Stimulated activated CD8-positive, alpha-beta memory T cell treated with anti-CD3 and anti-CD28 coated beads, Interleukin-12 subunit alpha, Interleukin-12 subunit beta, amount 100 ng/mL, for 24 hours (primary cell): ENCODE data around the gene WDR1.

Experiments used
- DNase-seq: peaks from one replicate; pipeline ENCODE4 v3.0.0-alpha.2; 2020; ENCODE audit errors: extremely low read depth

Gene WDR1

GRCh38 chr4:10041036-10041435 is 75.6 kb downstream of the WDR1 start:
- no peak for DNase-seq

GRCh38 chr4:10040049-10040892 is 76.3 kb downstream of the WDR1 start:
- DNase-seq = no peak

DNA sequence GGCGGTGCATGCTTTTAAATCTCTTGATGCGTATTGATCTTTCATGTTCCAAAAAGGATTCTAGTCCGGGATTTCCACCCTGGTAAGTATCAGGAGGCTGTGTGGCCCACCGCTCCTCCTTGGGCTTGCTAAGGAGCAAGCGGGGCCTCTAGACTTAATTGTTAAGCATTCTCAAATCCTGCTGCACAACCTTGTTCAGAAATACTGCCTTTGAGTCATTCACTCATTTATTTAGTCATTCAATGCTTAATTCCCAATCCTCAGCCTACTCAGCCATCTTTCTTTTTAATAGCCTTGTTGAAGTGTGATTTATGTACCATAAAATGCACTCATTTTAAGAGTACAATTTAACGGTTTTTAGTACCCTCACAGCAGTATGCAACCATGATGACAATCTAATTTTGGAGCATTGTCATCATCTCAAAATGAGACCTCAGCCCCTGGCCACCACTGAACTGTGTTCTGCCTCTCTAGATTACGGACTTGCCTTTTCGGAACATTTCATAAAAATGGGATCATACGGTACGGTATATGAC is 79.7 kb downstream of the WDR1 start:
- DNase-seq = no peak

DNA sequence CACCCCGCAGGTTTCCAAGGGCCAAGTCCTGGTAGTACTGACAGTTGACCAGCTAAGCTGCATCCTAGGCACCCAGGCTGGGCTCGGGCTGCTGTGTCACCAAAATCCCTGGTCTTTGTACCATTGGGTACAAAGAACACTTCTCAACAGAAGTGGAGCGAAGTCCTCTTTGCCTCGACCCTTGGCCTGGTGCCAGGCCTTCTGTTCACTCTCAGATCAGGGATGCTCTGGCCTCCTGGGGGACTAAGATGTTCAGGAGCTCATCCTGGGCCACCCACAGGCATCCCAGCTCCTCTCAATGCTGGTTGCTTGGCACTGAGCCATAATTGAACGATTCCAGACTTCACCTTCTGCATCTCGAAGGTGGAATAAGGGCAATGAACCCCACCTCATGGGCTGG is 81.5 kb downstream of the WDR1 start:
- DNase-seq = no peak

DNA sequence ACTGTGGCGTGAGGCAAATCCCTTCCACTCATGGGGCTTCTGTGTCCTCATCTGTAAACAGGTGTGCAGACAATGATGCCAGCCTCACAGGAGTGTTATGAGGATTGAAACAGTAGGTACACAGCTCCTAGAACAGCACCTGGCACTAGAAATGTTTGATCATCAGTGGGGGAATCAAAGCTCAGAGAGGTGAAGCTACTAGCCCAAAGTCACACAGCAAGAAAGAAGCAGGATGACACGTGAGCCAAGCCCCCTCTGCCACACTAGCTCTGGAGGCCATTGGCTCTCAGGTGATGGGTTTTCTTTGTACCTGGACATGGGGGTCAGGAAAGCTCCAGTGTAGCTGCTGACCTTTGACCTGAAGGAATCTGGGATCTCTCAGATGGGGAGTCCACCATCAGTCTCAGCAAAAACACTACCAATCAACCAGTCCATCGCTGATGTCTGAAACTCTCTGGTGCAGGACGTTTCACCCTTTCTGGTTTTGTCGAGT is 81.9 kb downstream of the WDR1 start:
- DNase-seq = no peak

DNA sequence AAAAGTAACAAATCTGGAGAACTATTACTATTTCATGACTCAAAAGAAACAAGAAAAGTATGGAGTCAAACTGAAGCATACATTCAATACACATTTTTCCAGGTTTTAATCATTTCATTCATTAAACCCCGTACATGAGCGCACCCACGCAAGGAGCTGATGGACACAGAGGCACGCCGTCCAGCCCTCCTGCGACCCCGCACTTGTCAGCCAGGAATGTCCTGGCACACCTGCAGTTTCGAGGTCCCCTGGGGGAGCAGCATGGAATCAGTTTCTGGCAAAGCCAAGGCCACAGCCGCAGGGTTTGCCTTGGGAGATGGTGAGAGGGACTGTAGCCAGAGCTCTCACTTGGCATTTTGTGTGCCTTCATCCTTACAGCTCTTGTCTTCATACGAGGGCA is 82.5 kb downstream of the WDR1 start:
- no peak for DNase-seq

GRCh38 chr4:10033191-10033881 is 83.3 kb downstream of the WDR1 start:
- DNase-seq = no peak

GRCh38 chr4:10032625-10033024 is 84.0 kb downstream of the WDR1 start:
- DNase-seq = no peak

DNA sequence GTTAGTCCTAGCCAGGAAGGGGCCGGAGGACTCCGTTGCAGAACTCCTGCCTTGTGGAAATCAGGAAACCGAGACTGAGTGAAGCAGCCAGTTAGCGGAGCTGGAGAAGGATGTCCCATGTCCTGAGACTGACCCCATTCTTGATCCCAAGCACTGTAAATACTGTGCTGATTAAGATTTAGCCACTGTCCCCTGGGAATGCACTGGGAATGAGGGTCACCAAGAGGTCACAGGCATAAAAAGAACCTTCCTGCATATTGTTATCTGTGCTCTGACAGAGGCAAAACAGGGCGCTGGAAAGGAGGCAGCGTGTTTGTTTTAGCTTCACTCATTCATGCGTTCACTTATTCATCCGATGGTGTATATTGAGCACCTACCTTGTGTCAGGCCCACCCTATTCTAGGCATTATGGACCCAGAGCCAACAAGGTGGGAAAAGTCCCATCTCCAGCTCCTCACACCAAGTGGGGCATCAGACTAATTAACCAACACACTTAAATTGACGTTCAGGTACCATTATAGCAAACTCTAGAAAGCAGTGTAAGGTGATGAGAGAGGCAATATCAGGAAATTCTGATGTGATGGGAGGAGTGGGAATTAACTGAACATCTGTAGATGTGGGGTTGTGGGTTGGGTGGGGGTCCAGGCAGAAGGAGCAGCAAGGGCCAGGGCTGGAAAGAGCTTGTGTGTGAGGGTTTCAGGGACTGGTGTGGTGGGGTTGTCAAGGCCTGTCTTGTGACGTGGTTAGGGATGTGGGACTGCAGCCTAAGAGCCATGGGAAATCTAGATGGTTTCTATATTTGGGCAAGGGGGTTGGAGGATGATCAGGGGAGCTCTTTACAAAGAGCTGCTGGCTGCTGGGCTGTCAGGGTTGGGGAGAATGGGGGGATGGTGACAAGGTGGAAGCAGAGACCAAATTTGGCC is 84.7 kb downstream of the WDR1 start:
- DNase-seq = no peak

DNA sequence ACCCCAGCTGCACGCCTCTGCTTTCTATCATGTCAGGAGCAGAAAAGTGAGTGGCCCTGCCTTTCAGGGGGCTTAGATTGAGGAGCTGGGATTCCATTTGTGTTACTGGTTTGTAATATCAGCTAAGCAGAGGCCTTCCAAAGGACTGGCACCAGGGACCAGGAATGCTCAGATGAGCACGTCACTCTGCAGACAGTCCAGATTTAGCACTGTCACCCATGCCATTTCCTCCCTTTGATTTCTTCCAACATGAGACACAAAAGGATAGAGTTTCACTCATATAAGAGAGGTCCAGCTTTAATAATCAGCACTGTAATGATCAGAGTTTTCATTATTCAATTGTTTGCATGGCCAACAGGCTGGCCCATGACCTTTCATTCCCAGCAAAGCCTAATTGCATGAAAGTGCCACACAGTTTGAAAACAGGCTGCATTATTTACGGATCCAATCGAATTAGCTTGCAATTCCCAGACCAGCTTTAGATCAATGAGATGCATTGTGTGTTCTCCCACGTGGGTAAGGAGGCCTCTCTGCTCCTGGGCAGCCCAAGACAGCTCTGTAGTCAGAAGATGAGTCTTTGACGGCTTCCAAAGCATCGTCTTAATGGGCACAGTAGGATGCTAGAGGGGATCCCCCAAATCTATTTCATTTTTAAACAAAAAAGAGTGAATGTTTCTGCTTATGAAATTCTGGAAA is 85.5 kb downstream of the WDR1 start:
- DNase-seq = no peak

- DNase-seq = no peak
These were observed 87.2 kb downstream of the WDR1 start for GRCh38 chr4:10029403-10029802.

DNA sequence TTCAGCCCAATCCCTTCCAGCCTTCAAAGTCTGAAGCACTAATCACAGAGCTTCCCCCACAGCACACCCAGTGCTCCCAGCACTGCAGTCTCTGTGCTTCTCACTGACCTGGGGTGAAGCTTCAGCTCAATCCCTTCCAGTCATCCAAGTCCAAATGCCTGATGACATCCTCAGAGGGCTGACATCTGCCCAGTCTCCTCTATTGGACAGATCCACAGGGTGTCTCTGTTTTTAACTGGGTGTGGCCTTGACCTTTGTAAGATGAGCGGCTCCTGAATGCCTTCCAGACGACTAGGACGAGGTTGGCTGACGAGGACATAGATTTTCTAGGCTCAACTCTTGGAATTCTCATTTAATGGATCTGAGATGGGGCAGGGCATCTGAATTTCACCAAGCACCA is 87.7 kb downstream of the WDR1 start:
- DNase-seq = no peak

DNA sequence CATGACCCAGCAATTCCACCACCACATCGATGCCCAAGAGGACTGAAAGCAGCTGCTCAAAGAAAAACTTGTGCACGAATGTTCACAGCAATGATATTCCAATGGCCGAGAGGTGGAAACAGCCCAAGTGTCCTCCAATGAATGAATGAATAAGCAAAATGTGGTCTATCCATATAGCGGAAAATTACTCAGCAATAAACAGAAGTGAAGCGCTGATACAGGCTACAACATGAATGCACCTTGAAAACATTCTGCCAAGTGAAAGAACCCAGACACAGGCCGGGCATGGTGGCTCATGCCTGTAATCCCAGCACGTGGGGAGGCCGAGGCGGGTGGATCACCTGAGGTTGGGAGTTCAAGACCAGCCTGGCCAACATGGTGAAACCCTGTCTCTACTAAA is 90.1 kb downstream of the WDR1 start:
- DNase-seq = no peak

DNA sequence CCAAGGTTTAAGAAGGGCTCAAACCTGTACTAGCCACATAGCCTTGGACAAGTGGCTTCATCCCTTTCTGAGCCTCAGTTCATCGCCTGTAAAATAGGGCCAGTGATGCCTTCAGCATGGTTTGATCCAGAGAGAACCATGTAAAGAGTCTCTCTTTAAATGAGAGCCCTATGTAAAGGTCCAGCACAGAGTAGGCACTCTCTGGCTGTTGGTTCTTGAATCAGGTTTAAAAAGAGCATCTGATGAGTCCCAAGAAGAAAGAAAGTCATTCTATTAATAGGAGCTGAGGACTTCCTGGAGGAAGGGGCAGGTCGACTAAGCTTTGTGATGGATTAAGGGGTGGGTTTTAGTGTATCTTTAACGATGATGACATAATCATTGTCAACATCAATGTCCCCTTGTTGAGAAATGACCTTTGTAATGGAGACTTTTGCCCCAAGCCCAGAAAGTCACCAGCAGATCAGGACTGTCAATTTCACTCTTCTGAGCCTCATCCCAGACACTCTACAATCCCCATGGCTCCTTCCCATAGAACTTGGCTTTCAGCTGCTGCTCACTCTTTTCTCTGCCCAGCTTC is 91.3 kb downstream of the WDR1 start:
- no peak for DNase-seq
